Neutrophil (primary cell): ENCODE results near the gene LCA5.
"Not testable (repeated sequence)": the region's sequence is repeated elsewhere in the genome, so short reads cannot be mapped to it uniquely, and the experiment has no call there.

Experiments used
- H3K27ac ChIP-seq: fragments of 200-600 bp; sonication (generic); 2 replicates; pipeline ENCODE4 v1.5.1; 2016; ENCODE audit warnings: mild to moderate bottlenecking, moderate library complexity
- H3K27me3 ChIP-seq: fragments of 200-600 bp; sonication (generic); 2 replicates; pipeline ENCODE4 v1.6.0; 2016; ENCODE audit warnings: mild to moderate bottlenecking
- H3K36me3 ChIP-seq: fragments of 200-600 bp; sonication (generic); 2 replicates; pipeline ENCODE4 v1.5.1; 2017
- H3K4me1 ChIP-seq, 2 experiments: fragments of 200-600 bp in 1 of 2; sonication (generic) in 1 of 2; 1 replicate in 1 of 2; 2 replicates in 1 of 2; pipeline versions ENCODE4 v1.5.1 to v1.6.1; 2013 to 2016; ENCODE audit warnings: low read depth in 1 of 2, low read length in 1 of 2, mild to moderate bottlenecking in 1 of 2, moderate library complexity in 1 of 2; ENCODE audit not compliant: control insufficient read depth in 1 of 2, insufficient read depth in 1 of 2
- H3K4me3 ChIP-seq, 2 experiments: fragments of 200-600 bp in 1 of 2; sonication (generic) in 1 of 2; 1 replicate in 1 of 2; 2 replicates in 1 of 2; pipeline ENCODE4 v1.5.1; 2013 to 2016; ENCODE audit warnings: low read depth in 1 of 2, low read length in 1 of 2, mild to moderate bottlenecking in 1 of 2, moderate library complexity in 1 of 2
- H3K9me3 ChIP-seq: fragments of 200-600 bp; sonication (generic); 2 replicates; pipeline ENCODE4 v1.5.1; 2016
- TF ChIP-seq, protein P1 (sequence below): fragments of 200-600 bp; sonication (generic); IDR thresholded peaks from 2 replicates; pipeline ENCODE4 v1.5.1; 2016; ENCODE audit warnings: antibody characterized with exemption

LCA5 gene

DNA sequence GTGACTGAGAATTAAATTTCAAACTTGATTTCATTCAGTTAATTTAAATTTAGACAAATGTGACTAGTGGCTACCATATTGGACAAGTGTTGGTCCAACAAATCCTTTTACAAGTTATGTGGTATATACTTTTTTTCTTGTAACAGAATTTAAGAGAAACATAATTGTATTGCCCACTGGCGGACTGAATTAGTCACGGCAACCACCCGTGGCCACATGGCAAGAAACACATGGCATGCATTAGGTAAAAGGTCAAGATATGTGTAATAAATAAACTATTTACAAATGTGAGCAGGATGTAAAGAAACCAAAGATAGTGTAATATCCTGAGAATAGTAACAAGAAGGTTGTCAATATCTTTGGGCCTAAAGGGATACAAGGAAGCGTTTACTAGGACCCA, 91.2 kb downstream of the LCA5 start:
- H3K27ac ChIP-seq = no peak overlapping the region
- H3K9me3 ChIP-seq = no peaks in the 10 kb centered on the region
- TF ChIP-seq, protein P1, sequence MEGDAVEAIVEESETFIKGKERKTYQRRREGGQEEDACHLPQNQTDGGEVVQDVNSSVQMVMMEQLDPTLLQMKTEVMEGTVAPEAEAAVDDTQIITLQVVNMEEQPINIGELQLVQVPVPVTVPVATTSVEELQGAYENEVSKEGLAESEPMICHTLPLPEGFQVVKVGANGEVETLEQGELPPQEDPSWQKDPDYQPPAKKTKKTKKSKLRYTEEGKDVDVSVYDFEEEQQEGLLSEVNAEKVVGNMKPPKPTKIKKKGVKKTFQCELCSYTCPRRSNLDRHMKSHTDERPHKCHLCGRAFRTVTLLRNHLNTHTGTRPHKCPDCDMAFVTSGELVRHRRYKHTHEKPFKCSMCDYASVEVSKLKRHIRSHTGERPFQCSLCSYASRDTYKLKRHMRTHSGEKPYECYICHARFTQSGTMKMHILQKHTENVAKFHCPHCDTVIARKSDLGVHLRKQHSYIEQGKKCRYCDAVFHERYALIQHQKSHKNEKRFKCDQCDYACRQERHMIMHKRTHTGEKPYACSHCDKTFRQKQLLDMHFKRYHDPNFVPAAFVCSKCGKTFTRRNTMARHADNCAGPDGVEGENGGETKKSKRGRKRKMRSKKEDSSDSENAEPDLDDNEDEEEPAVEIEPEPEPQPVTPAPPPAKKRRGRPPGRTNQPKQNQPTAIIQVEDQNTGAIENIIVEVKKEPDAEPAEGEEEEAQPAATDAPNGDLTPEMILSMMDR = no peak
- no peaks in the 10 kb centered on the region for H3K27me3 ChIP-seq
- H3K4me1 ChIP-seq = no peaks in the 10 kb centered on the region
- no peaks in the 10 kb centered on the region for H3K36me3 ChIP-seq
- H3K4me3 ChIP-seq = no peak overlapping the region

DNA sequence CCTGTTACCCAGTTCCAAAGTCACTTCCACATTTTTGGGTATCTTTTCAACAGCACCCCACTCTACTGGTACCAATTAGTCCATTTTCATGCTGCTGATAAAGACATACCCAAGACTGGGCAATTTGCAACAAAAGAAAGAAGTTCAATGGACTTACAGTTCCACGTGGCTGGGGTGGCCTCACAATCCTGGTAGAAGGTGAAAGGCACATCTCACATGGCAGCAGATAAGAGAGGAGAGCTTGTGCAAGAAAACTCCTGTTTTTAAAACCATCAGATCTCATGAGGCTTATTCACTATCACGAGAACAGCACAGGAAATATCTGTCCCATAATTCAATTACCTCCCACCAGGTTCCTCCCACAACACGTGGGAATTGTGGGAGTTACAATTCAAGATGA, 93.4 kb downstream of the LCA5 start:
- not testable (repeated sequence) for H3K9me3 ChIP-seq, H3K27ac ChIP-seq, H3K4me3 ChIP-seq, H3K4me1 ChIP-seq, H3K36me3 ChIP-seq, H3K27me3 ChIP-seq

DNA sequence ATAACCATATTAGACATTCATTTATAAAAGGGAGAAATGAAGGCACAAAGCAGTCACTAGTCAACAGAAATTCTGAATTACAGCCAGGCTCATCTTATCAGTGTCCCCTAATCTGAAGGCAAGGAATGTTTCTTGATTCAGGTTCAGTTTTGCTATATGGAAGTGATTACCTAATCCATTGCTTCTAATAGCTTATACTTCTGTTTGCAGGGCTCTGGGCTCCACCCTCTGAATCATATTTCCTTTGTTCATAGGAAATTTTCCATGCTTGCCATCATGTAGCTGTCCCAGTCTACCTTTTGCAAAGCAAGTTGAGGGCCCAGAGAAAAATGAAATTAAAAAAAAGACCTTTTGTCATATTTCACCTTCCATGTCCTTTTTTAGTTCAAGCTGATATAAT, 96.0 kb downstream of the LCA5 start:
- Histone ChIP-seq H3K4me1 (no peaks in the 10 kb centered on the region), H3K36me3 (no peaks in the 10 kb centered on the region), H3K27me3 (no peaks in the 10 kb centered on the region), H3K9me3 (no peaks in the 10 kb centered on the region), H3K27ac (no peak overlapping the region), H3K4me3 (no peak overlapping the region)
- TF ChIP-seq, protein P1 = no peak

DNA sequence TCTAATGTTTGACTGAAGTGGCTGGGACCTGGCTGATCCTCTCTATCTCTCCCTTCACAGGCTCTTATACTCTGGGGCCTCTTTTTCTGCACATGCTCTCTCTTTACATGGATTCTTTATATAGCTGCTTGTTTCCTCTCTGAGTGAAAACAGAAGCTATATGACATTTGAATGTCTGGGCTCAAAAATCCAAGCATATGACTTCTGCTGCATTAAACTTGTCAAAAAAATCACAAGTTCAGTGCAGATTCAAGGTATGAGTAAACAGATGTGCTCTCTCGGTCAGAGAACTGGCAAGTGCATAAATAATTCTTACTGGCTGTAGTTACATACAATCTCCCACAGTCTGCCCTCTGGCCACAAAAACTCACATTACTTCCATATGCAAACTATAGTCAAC, 96.6 kb downstream of the LCA5 start:
- Histone ChIP-seq H3K27me3 (no peaks in the 10 kb centered on the region), H3K9me3 (no peaks in the 10 kb centered on the region), H3K36me3 (no peaks in the 10 kb centered on the region), H3K4me1 (no peaks in the 10 kb centered on the region), H3K4me3 (no peak overlapping the region), H3K27ac (no peak overlapping the region)
- TF ChIP-seq, protein P1 = no peak

DNA sequence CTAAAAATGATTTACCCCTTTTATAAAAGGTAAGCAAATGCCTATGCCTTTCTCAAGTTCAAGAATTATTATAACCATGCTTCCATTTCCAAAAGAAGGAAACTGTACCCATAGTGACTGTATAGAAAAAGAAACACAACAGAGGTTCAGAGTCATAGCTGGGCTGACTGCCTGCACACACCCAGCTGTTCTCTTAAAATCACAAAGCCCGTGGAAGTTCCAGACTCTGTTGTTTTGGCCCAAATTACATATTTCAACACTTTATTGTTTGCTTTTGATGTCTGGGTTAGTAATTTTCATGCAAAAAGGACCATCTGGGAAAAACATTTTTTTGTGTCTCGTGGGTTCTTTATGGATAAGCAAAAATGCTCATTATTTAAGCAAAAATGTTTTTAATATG, 99.2 kb downstream of the LCA5 start:
- H3K27ac ChIP-seq = no peak overlapping the region
- no peak overlapping the region for H3K4me3 ChIP-seq
- TF ChIP-seq, protein P1 = no peak
- no peaks in the 10 kb centered on the region for H3K9me3 ChIP-seq
- H3K36me3 ChIP-seq = no peaks in the 10 kb centered on the region
- no peaks in the 10 kb centered on the region for H3K4me1 ChIP-seq
- no peaks in the 10 kb centered on the region for H3K27me3 ChIP-seq

DNA sequence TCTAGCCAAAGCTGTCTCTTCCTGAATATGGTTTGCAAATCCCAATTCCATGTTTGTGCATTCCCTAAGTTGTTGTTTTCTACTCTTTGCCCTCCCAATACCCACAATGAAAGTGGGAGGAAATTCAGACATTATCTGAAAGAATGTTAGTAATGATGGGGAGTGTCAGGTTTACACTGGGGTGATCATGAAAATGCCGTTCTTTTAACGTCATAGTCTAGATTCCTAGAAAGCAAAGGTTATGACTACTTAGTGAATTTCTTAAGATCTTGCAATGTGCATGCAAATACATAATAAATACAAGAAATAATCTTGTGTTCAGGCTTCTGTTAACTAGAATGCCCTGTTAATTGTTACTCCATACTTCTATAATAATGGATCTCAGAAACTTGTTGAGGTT, 101.0 kb downstream of the LCA5 start:
- no peak overlapping the region for H3K4me3 ChIP-seq
- H3K4me1 ChIP-seq = no peaks in the 10 kb centered on the region
- H3K9me3 ChIP-seq = no peaks in the 10 kb centered on the region
- no peak overlapping the region for H3K27ac ChIP-seq
- H3K27me3 ChIP-seq = no peaks in the 10 kb centered on the region
- TF ChIP-seq, protein P1 = no peak
- H3K36me3 ChIP-seq = no peaks in the 10 kb centered on the region
